ENCODE results near the gene LSS. TPM values are rescaled to one million over a fixed set of nuclear protein-coding genes. Genes with fewer than 3 reads are reported as not detected.

The LSS gene
- 100 to 1,000 TPM in 1 of 4 donors, 10 to 100 TPM in 3; 60.8 to 165 (median 81.7) TPM for total RNA-seq

DNA sequence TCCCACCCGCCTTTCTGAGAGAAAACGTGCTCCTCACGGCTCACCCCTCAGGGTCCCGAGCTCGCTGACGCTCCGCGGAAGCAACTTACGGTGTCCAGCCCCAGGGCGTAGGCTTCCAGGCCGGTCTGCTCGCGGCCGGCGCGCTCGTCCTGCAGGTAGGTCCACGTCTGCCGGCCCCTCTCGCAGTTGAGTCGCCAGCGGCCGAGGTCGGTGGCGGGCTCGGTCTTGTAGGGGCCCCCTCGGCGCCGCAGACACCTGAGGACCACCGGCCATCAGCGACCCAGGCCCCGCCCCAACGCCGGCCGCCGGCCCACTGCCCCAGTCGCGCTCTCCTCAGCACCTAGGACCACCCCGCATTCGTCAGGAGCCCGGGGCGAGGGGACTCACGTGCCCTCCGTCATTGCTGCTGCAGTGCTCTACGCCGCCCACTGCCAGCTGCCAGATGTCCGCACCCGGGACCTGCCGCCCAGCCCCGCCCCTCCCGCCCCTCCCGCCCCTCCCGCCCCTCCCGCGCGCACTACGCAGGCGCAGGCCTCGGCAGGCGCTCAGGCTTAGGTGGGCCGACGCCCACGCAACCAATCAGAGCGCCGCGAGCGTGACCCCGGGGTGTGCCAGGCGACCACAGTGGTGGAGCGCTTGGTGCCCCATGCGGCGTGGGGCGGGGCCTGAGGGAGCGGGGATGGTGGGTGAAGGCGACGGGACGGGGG, at the start of gene LSS:
Gene LSS, minus strand, starts transcription at position 430 of the 707 bp plus-strand sequence. Its CDS starts 29 bp downstream, at position 401.
- WGBS, 2 donors: 1 to 2% methylated on average over 23 to 31 of the region's 77 CpGs
- TF ChIP-seq POLR2A (IDR thresholded peaks at IDR 0.05): no peak
- TF ChIP-seq, protein P1, sequence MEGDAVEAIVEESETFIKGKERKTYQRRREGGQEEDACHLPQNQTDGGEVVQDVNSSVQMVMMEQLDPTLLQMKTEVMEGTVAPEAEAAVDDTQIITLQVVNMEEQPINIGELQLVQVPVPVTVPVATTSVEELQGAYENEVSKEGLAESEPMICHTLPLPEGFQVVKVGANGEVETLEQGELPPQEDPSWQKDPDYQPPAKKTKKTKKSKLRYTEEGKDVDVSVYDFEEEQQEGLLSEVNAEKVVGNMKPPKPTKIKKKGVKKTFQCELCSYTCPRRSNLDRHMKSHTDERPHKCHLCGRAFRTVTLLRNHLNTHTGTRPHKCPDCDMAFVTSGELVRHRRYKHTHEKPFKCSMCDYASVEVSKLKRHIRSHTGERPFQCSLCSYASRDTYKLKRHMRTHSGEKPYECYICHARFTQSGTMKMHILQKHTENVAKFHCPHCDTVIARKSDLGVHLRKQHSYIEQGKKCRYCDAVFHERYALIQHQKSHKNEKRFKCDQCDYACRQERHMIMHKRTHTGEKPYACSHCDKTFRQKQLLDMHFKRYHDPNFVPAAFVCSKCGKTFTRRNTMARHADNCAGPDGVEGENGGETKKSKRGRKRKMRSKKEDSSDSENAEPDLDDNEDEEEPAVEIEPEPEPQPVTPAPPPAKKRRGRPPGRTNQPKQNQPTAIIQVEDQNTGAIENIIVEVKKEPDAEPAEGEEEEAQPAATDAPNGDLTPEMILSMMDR (IDR thresholded peaks at IDR 0.05): no peak
- intact Hi-C loops (cut with DNase I; ENCODE audit: low total_unique reads): no loop called here
- peak; percentile 95 to 99 for DNase-seq (ENCODE audit: low spot score in 2 of 2)
- H3K4me3 ChIP-seq (ENCODE audit: low read depth, poor library complexity, severe bottlenecking): peak within 1 kb of the TSS; percentile 78

DNA sequence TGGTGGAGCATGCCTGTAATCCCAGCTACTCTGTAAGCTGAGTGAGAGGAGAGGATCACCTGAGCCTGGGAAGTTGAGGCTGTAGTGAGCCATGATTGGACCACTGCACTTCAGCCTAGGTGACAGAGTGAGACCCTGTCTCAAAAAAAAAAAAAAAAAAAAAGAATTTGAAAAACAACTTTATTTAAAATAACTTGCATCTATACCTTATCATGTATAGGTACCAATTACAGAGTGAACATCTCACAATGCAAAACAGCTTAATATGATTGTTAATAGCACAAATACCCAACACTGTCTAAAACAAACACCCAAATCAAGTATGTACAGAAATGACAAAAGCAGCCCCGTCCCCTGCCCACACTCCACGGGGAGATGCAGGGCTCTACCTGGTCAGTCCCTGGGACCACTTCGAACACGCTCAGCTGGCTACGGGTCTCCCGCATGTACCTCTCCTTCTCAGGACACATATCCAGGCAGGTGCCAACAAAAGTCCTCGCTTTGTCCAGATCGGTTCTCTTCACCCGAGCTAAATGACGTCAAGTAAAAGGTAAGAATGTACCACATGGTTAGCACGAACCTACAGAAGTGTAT, 46.3 kb upstream of the LSS start:
- intact Hi-C loops (cut with DNase I; ENCODE audit: low total_unique reads): no loop called here
- 94 to 96% methylated on average over 11 of the region's 11 CpGs for WGBS, 2 donors
- DNase-seq (ENCODE audit: low spot score in 2 of 2): no peak
- no peak overlapping the region for H3K4me3 ChIP-seq (ENCODE audit: low read depth, poor library complexity, severe bottlenecking)
- TF ChIP-seq POLR2A (IDR thresholded peaks at IDR 0.05): no peak
- TF ChIP-seq, protein P1 (IDR thresholded peaks at IDR 0.05): no peak

DNA sequence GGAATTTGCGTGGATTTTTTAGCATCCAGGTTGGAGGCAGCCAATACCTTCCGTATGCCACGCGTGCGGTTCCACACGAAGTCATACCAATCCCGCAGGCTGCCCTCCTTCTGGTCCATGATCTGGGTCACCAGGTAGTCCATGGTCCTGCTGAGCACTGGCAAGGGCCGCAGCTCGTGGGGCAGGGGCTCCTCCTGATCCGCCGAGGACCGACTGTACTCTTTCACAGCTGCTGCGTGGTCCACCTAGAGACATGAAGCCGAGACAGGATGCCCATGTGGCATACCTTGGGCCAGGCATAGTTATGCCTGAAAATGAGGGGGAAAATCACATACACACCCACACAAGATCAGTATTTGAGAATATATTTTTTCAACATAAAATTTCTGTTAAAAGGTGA, 44.8 kb upstream of the LSS start:
- TF ChIP-seq, protein P1 (IDR thresholded peaks at IDR 0.05): no peak
- no peak for TF ChIP-seq POLR2A (IDR thresholded peaks at IDR 0.05)
- intact Hi-C loops (cut with DNase I; ENCODE audit: low total_unique reads): no loop called here
- DNase-seq (ENCODE audit: low spot score in 2 of 2): no peak
- 96 to 97% methylated on average over 14 of the region's 14 CpGs for WGBS, 2 donors
- no peak overlapping the region for H3K4me3 ChIP-seq (ENCODE audit: low read depth, poor library complexity, severe bottlenecking)

DNA sequence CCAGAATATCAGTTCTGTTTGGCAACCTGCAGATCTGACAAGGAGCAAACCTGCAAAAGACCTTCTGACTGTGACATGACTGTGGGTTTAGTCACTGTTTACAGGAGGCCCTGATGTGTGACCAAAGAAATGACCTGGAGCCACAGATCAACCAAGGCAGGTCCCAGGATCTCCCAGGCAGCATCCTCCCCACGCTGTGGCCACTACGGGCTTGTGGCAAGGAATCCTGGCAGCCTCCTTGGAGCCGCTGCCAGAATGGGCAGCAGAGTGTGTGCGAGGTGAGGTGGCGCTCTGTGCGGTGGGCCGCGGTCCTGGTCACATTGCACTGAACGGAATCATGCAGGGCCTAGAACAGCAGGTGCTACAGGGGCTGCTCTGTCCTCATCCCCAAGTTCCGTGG, 40.9 kb upstream of the LSS start:
- intact Hi-C loops (cut with DNase I; ENCODE audit: low total_unique reads): no loop called here

DNA sequence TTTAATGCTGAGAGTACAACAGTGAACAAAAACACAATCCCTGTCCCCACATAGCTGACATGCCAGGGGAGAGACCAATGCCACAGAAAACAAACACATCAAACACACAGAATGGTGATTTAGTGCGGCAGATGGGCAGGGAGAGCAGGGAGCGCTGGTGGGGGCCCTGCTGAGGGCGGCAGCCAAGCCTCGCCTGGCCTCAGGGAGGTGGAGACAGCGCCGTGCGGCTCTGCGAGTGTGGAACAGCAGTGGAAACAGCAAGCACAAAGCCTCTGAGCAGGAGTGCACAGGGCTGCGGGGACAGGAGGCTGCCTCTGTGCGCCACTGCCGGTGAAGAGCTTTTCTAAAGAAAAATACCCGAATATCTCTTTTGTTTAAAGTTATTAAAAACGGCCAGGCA, 39.8 kb upstream of the LSS start:
- TF ChIP-seq, protein P1 (IDR thresholded peaks at IDR 0.05): no peak
- no peak for TF ChIP-seq POLR2A (IDR thresholded peaks at IDR 0.05)
- 87 to 91% methylated on average over 13 of the region's 13 CpGs for WGBS, 2 donors
- no peak for DNase-seq (ENCODE audit: low spot score in 2 of 2)
- no peak overlapping the region for H3K4me3 ChIP-seq (ENCODE audit: low read depth, poor library complexity, severe bottlenecking)
- intact Hi-C loops (cut with DNase I; ENCODE audit: low total_unique reads): no loop called here

More for the DNA sequence above, 40.9 kb upstream of the LSS start:
- no peak for TF ChIP-seq POLR2A (IDR thresholded peaks at IDR 0.05)
- TF ChIP-seq, protein P1 (IDR thresholded peaks at IDR 0.05): no peak
- no peak for DNase-seq (ENCODE audit: low spot score in 2 of 2)
- no peak overlapping the region for H3K4me3 ChIP-seq (ENCODE audit: low read depth, poor library complexity, severe bottlenecking)
- 92 to 96% methylated on average over 10 of the region's 10 CpGs for WGBS, 2 donors

All from lower leg skin (tissue), 4 donors.